HepG2 (cell line): ENCODE data around the gene LRRC27. TPM values are rescaled to one million over a fixed set of nuclear protein-coding genes. Genes with fewer than 3 reads are reported as not detected.
A peak's percentile ranks its signal among the peaks of the same experiment; 100 is the strongest.

Source experiments
- ATAC-seq: fragments of 200-7000 bp; cut with Tn5 transposase; 3 replicates; pipeline ENCODE4 v1.9.1; 2020; ENCODE audit warnings: mild to moderate bottlenecking, moderate library complexity
- Bru-seq: library from RNA; stranded (reverse); fragments of 400-500 nt; gene quantifications from one replicate; lab custom pipeline; 2021; lab: Mats Ljungman, UMichigan
- BruChase-seq, 2 experiments: library from RNA; stranded (reverse); fragments of 400-500 nt; gene quantifications; one replicate each; lab custom pipeline; 2021; lab: Mats Ljungman, UMichigan
- BruUV-seq: library from RNA; stranded (reverse); fragments of 400-500 nt; replicated peaks from 2 replicates; lab custom pipeline; 2021; lab: Mats Ljungman, UMichigan
- CTCF ChIA-PET: fragments of 300-600 bp; formaldehyde crosslinking; extraction: SDS; loops from one replicate; lab custom pipeline; 2021; ENCODE audit warnings: low total read pairs, inconsistent platforms, low intra/inter-chr PET ratio; lab: Yijun Ruan, JAX
- POLR2A ChIA-PET: fragments of 350-600 bp; sonication (Branson Sonifier 250); formaldehyde crosslinking; loops from one replicate; lab custom pipeline; 2020; ENCODE audit warnings: antibody characterized with exemption, inconsistent platforms; lab: Yijun Ruan, JAX
- DNase-seq: peaks from one replicate; pipeline ENCODE4 v3.0.0-alpha.2; 2015; ENCODE audit warnings: low spot score
- FAIRE-seq: peaks from 3 replicates; lab custom pipeline; 2011; peaks lifted over from hg19 to GRCh38; lab: Jason Lieb, UNC
- H2AFZ ChIP-seq: one replicate; pipeline ENCODE4 v1.6.1; 2011; ENCODE audit warnings: low read length, inconsistent platforms
- H3K27ac ChIP-seq: fragments of 300-600 bp; 3 replicates; pipeline ENCODE4 v1.8.0; 2011; ENCODE audit warnings: mixed run types, mild to moderate bottlenecking, mixed read lengths, low read length, inconsistent platforms; ENCODE audit not compliant: insufficient read depth; ENCODE audit errors: extremely low read length
- H3K27me3 ChIP-seq, 2 experiments: fragments of 200-600 bp in 1 of 2; 2 replicates in 1 of 2; 3 replicates in 1 of 2; pipeline versions ENCODE4 v1.6.0 to v1.8.0; 2011; ENCODE audit warnings: low read length in 2 of 2, mild to moderate bottlenecking in 2 of 2, moderate library complexity in 2 of 2, inconsistent platforms in 1 of 2; ENCODE audit not compliant: insufficient read depth in 2 of 2, control insufficient read depth in 1 of 2
- H3K36me3 ChIP-seq, 2 experiments: fragments of 200-600 bp in 1 of 2; replicated peaks in 1 of 2; 2 replicates in 1 of 2; 3 replicates in 1 of 2; pipeline versions ENCODE4 v1.5.1 to v1.8.0; 2011; ENCODE audit warnings: low read length in 2 of 2, inconsistent platforms in 1 of 2; ENCODE audit not compliant: insufficient read depth in 2 of 2, control insufficient read depth in 1 of 2
- H3K4me1 ChIP-seq: 2 replicates; pipeline ENCODE4 v1.5.1; 2012; ENCODE audit warnings: low read length, inconsistent platforms; ENCODE audit not compliant: insufficient read depth
- H3K4me2 ChIP-seq: 2 replicates; pipeline ENCODE4 v1.6.0; 2011; ENCODE audit warnings: low read depth, low read length, inconsistent platforms
- H3K4me3 ChIP-seq, 3 experiments: fragments of 200-600 bp in 1 of 3; sonication (generic), shearing (Covaris generic) in 1 of 3; replicated peaks in 1 of 3; 2 replicates each; pipeline ENCODE4 v1.5.1; 2011 to 2016; ENCODE audit warnings: low read length in 3 of 3, inconsistent platforms in 2 of 3, low read depth in 2 of 3, mild to moderate bottlenecking in 2 of 3, control low read depth in 1 of 3, mixed read lengths in 1 of 3; ENCODE audit not compliant: insufficient read depth in 1 of 3
- H3K79me2 ChIP-seq: one replicate; pipeline ENCODE4 v1.6.1; 2011; ENCODE audit warnings: low read length, inconsistent platforms; ENCODE audit not compliant: insufficient read depth
- H3K9ac ChIP-seq: 2 replicates; pipeline ENCODE4 v1.6.0; 2011; ENCODE audit warnings: mild to moderate bottlenecking, low read depth, low read length, inconsistent platforms; ENCODE audit not compliant: insufficient read depth
- H3K9me3 ChIP-seq: 2 replicates; pipeline ENCODE4 v1.5.1; 2012; ENCODE audit warnings: mild to moderate bottlenecking, low read length
- H4K20me1 ChIP-seq: 2 replicates; pipeline ENCODE4 v1.6.0; 2011; ENCODE audit warnings: inconsistent platforms, mild to moderate bottlenecking, low read length, moderate library complexity; ENCODE audit not compliant: insufficient read depth
- CEBPZ ChIP-seq: IDR thresholded peaks from 2 replicates; pipeline ENCODE4 v1.6.1; 2012; ENCODE audit warnings: low read length, improper control_type of control experiment
- FLYWCH1 ChIP-seq: sonication (generic); formaldehyde crosslinking; IDR thresholded peaks from 2 replicates; pipeline ENCODE4 v1.8.1; 2023; ENCODE audit warnings: mild to moderate bottlenecking, missing genetic modification reagents
- KDM6A ChIP-seq: IDR thresholded peaks from 2 replicates; pipeline ENCODE4 v1.6.1; 2016; ENCODE audit warnings: low read depth
- NFRKB ChIP-seq: fragments of 450-650 bp; IDR thresholded peaks from 2 replicates; pipeline ENCODE4 v1.6.1; 2017
- POGZ ChIP-seq: sonication (generic); formaldehyde crosslinking; IDR thresholded peaks from 2 replicates; pipeline ENCODE4 v1.4.0; 2020; ENCODE audit warnings: mild to moderate bottlenecking, missing genetic modification reagents
- PTBP1 ChIP-seq: fragments of 200-400 bp; formaldehyde crosslinking; IDR thresholded peaks from 2 replicates; pipeline ENCODE4 v1.6.1; 2018; ENCODE audit warnings: low read length, low read depth; ENCODE audit not compliant: poor library complexity, severe bottlenecking
- TBP ChIP-seq: sonication (generic); formaldehyde crosslinking; IDR thresholded peaks from 2 replicates; pipeline ENCODE4 v1.5.0; 2020; ENCODE audit warnings: missing genetic modification reagents
- ZC3H13 ChIP-seq: sonication (generic); formaldehyde crosslinking; IDR thresholded peaks from 2 replicates; pipeline ENCODE4 v1.8.1; 2023; ENCODE audit warnings: mild to moderate bottlenecking, missing genetic modification reagents, moderate library complexity
- ZFP62 ChIP-seq: sonication (generic); formaldehyde crosslinking; IDR thresholded peaks from 2 replicates; pipeline ENCODE4 v1.4.0; 2020; ENCODE audit warnings: missing genetic modification reagents
- ZFP91 ChIP-seq: sonication (generic); formaldehyde crosslinking; IDR thresholded peaks from 2 replicates; pipeline ENCODE4 v1.9.0; 2022; ENCODE audit warnings: missing genetic modification reagents, mild to moderate bottlenecking, borderline replicate concordance
- ZNF3 ChIP-seq: IDR thresholded peaks from 2 replicates; pipeline ENCODE4 v1.7.0; 2017; ENCODE audit warnings: inconsistent platforms
- ZNF629 ChIP-seq: sonication (generic); formaldehyde crosslinking; conservative IDR thresholded peaks from 2 replicates; pipeline ENCODE4 v1.5.0; 2020; ENCODE audit warnings: missing genetic modification reagents
- ZNF672 ChIP-seq: sonication (generic); formaldehyde crosslinking; IDR thresholded peaks from 2 replicates; pipeline ENCODE4 v1.8.1; 2022; ENCODE audit warnings: missing genetic modification reagents
- WGBS: methylation state at CpG from one replicate; pipeline ENCODE4 v1.1.6; 2017; ENCODE audit warnings: low lambda C conversion rate; 5-methylcytosine and 5-hydroxymethylcytosine counted together
- in situ Hi-C: cut with HindIII; loops from 2 replicates; pipeline ENCODE4 v1.10.0; 2017; ENCODE audit warnings: low pct_unique_long_range_greater_than_20kb; ENCODE audit not compliant: extremely low pct_ligation_motif_present
- intact Hi-C: fragments of 100-400 bp; cut with micrococcal nuclease; formaldehyde crosslinking; loops from one replicate; pipeline ENCODE4 v1.10.0; 2022; ENCODE audit not compliant: unreplicated experiment
- long read RNA-seq, 2 experiments: library from RNA in 1 of 2; library from polyadenylated mRNA in 1 of 2; stranded (forward) in 1 of 2; unstranded in 1 of 2; transcript quantifications; one replicate each; pipeline ENCODE4 v2.0.0, GENCODE V29; 2019 to 2022
- polyA minus RNA-seq, 3 experiments: library from RNA; depleted of rRNA, polyadenylated mRNA; stranded (reverse); fragments of >200 nt; gene quantifications; 2 replicates each; pipeline ENCODE4 v1.2.3, GENCODE V29; 2011; ENCODE audit warnings: low replicate concordance in 1 of 3
- polyA plus RNA-seq, 8 experiments: library from polyadenylated mRNA; depleted of rRNA in 3 of 8; stranded (reverse) in 7 of 8; unstranded in 1 of 8; fragments of >200 nt; fragmentation: Illumina TruSeq in 4 of 8; extraction: Trizol in 4 of 8; gene quantifications; 2 replicates each; pipeline versions ENCODE4 v1.2.1 to v1.2.3, GENCODE V29; 2011 to 2016; ENCODE audit warnings: low read depth in 4 of 8, missing spikeins in 1 of 8, mixed read lengths in 1 of 8; ENCODE audit not compliant: insufficient read depth in 1 of 8
- total RNA-seq, 5 experiments: library from RNA; depleted of rRNA; stranded (reverse); fragments of >200 nt; fragmentation: Illumina TruSeq; extraction: Trizol; gene quantifications; 2 replicates each; pipeline ENCODE4 v1.2.3, GENCODE V29; 2016; ENCODE audit warnings: low read depth in 1 of 5

LRRC27 gene
- total RNA-seq (2016; rRNA removed; fragmentation: Illumina TruSeq; extraction: Trizol) (3.9 and 4.6 TPM in 2 replicates), polyA plus RNA-seq (2011; rRNA removed) (4.2 and 4.3 TPM in 2 replicates), polyA minus RNA-seq (2011; rRNA and poly(A)+ RNA removed; ENCODE audit: low replicate concordance) (2.7 and 3.0 TPM in 2 replicates), Bru-seq, nascent RNA (percentile 41 among the genes with signal in this experiment), BruChase-seq, experiment 1, labeled RNA remaining after a 6-hour chase (percentile 34 among the genes with signal in this experiment), BruChase-seq, experiment 2, labeled RNA remaining after a 2-hour chase (percentile 39 among the genes with signal in this experiment)
- total RNA-seq (2016; cell fraction: cytosol; rRNA removed; fragmentation: Illumina TruSeq; extraction: Trizol; ENCODE audit: low read depth), result 2.1 and 2.2 TPM in 2 replicates
- 3.2 and 4.3 TPM in 2 replicates for total RNA-seq (2016; cell fraction: insoluble cytoplasmic fraction; rRNA removed; fragmentation: Illumina TruSeq; extraction: Trizol)
- total RNA-seq (2016; cell fraction: membrane; rRNA removed; fragmentation: Illumina TruSeq; extraction: Trizol), result 2.1 and 2.5 TPM in 2 replicates
- 5.9 and 7.5 TPM in 2 replicates for total RNA-seq (2016; cell fraction: nucleus; rRNA removed; fragmentation: Illumina TruSeq; extraction: Trizol)
- polyA plus RNA-seq (2011; cell fraction: cytosol; rRNA removed), result 1.8 and 1.9 TPM in 2 replicates
- polyA plus RNA-seq (2011; cell fraction: nucleus; rRNA removed), result 14.3 and 14.5 TPM in 2 replicates
- polyA plus RNA-seq (2012), result 3.2 and 3.6 TPM in 2 replicates
- 0.82 and 0.88 TPM in 2 replicates for polyA plus RNA-seq (2016; cell fraction: cytosol; fragmentation: Illumina TruSeq; extraction: Trizol; ENCODE audit: low read depth)
- 3.6 and 4.7 TPM in 2 replicates for polyA plus RNA-seq (2016; cell fraction: insoluble cytoplasmic fraction; fragmentation: Illumina TruSeq; extraction: Trizol; ENCODE audit: low read depth)
- 2.6 and 2.7 TPM in 2 replicates for polyA plus RNA-seq (2016; cell fraction: membrane; fragmentation: Illumina TruSeq; extraction: Trizol; ENCODE audit: low read depth)
- polyA plus RNA-seq (2016; cell fraction: nucleus; fragmentation: Illumina TruSeq; extraction: Trizol; ENCODE audit: insufficient read depth, low read depth), result 11.7 and 14.6 TPM in 2 replicates
- polyA minus RNA-seq (2011; cell fraction: cytosol; rRNA and poly(A)+ RNA removed), result 0.88 and 1.4 TPM in 2 replicates
- 11.1 and 12.3 TPM in 2 replicates for polyA minus RNA-seq (2011; cell fraction: nucleus; rRNA and poly(A)+ RNA removed)
- long read RNA-seq, experiment 1, partial matches to known transcripts, result 1 of 2 reads
- long read RNA-seq, experiment 1, other reads (novel, unspliced or antisense), result 1 of 2 reads
- long read RNA-seq, experiment 2, partial matches to known transcripts, result 2 of 5 reads
- long read RNA-seq, experiment 2, other reads (novel, unspliced or antisense), result 3 of 5 reads

- Histone ChIP-seq H3K9me3 (no peaks in the 10 kb centered on the region), H3K4me1 (peaks cover 40% of the 10 kb centered on the region), H2AFZ (no peak within 1 kb of the TSS), H3K27ac (peak within 1 kb of the TSS; percentile 67), H3K27me3 (no peaks in the 10 kb centered on the region; a peak in 1 of 5 replicates), H3K9ac (peak within 1 kb of the TSS; percentile 85), H3K4me3 (peak within 1 kb of the TSS; percentile 79 to 98 (median 89)), H3K79me2 (peaks cover 32% of the 10 kb centered on the region), H3K36me3 (peaks cover 0 to 1% of the 10 kb centered on the region in 2 experiments; a peak in 1 of 5 replicates), H3K4me2 (peak within 1 kb of the TSS; percentile 92), H4K20me1 (no peaks in the 10 kb centered on the region; the same call in 1 of the 2 replicates)
- ChIA-PET CTCF (no interaction called here), POLR2A (interaction anchor here (1.0 to 1.1 kb wide), 2 partner anchors 9 to 24 kb away, joined by 3 to 4 read pairs; partner anchors contain the start of gene STK32C)
- ATAC-seq, result peak; percentile 76
- 2% methylated on average over 64 of the region's 89 CpGs for WGBS
- FAIRE-seq, result no peak
- intact Hi-C loops (no loop called here), in situ Hi-C loops (no loop called here)
- DNase-seq, result peak; percentile 93
- BruUV-seq, result no TSS peak
- no peak for TF ChIP-seq NFRKB
- peak; percentile 73 for TF ChIP-seq POGZ (CRISPR knock-in tag)
- TF ChIP-seq PTBP1, result no peak
- TF ChIP-seq KDM6A, result no peak
- no peak for TF ChIP-seq CEBPZ
- no peak for TF ChIP-seq ZNF3
- no peak for TF ChIP-seq TBP
- TF ChIP-seq ZNF629 (CRISPR knock-in tag), result no peak
- no peak for TF ChIP-seq ZFP62 (CRISPR knock-in tag)
- peak; percentile 66 for TF ChIP-seq ZFP91 (CRISPR knock-in tag)
- no peak for TF ChIP-seq FLYWCH1 (CRISPR knock-in tag)
- TF ChIP-seq ZC3H13 (CRISPR knock-in tag), result peak; percentile 42; the same call in 1 of the 2 replicates
- TF ChIP-seq ZNF672 (CRISPR knock-in tag), result no peak
Measured at GRCh38 chr10:132331601-132332432, at the start of gene LRRC27. TSS of gene LRRC27 (plus strand) at chr10:132332193. CDS start at chr10:132333525, 1,332 bp downstream.
